Mammary epithelial cell (primary cell): ENCODE measurements around the gene PTK7.

Experiments
- CTCF ChIP-seq, 2 donors: IDR thresholded peaks in 1 of 2; conservative IDR thresholded peaks in 1 of 2; 2 replicates each; pipeline ENCODE4 v1.5.1; 2011 to 2012; ENCODE audit warnings: inconsistent platforms in 2 of 2, low read length in 2 of 2, mild to moderate bottlenecking in 2 of 2, control low read depth in 1 of 2, low read depth in 1 of 2; ENCODE audit not compliant: insufficient read depth in 1 of 2; ENCODE audit errors: extremely low read depth in 1 of 2
- EZH2 ChIP-seq: IDR thresholded peaks from 2 replicates; pipeline ENCODE4 v1.6.1; 2012; ENCODE audit warnings: low read length, inconsistent platforms, borderline replicate concordance

GRCh38 chr6:43124481-43124880 is 48.4 kb downstream of the PTK7 start:
- TF ChIP-seq CTCF (conservative IDR thresholded peaks at IDR 0.05 in 1 of 2, IDR thresholded peaks at IDR 0.05 in 1 of 2; ENCODE audit: extremely low read depth in 1 of 2, insufficient read depth in 1 of 2, low read depth in 1 of 2, low read length in 2 of 2), result no peak
- no peak for TF ChIP-seq EZH2
